Thoracic aorta (tissue), 2 donors: ENCODE data around the gene ACSL5. TPM values are rescaled to one million over a fixed set of nuclear protein-coding genes. Genes with fewer than 3 reads are reported as not detected.

Experiments
- ATAC-seq: fragments of 150-250 bp; one replicate; pipeline ENCODE4 v1.8.0; 2017; ENCODE audit warnings: low read depth; ENCODE audit not compliant: insufficient number of reproducible peaks, low FRiP score
- DNase-seq: peaks from one replicate; pipeline ENCODE4 v3.0.0-alpha.2; 2020; ENCODE audit warnings: low spot score
- H3K27ac ChIP-seq, 2 donors: fragments of 200-600 bp; sonication (generic); 1 replicate in 1 of 2; 2 replicates in 1 of 2; pipeline ENCODE4 v1.5.1; 2016; ENCODE audit warnings: mild to moderate bottlenecking in 2 of 2, moderate library complexity in 2 of 2
- H3K27me3 ChIP-seq: fragments of 200-600 bp; sonication (generic); replicated peaks from 2 replicates; pipeline ENCODE4 v1.6.0; 2016; ENCODE audit warnings: mild to moderate bottlenecking; ENCODE audit not compliant: insufficient read depth
- H3K36me3 ChIP-seq: fragments of 200-600 bp; sonication (generic); one replicate; pipeline ENCODE4 v1.5.1; 2016
- H3K4me1 ChIP-seq, 2 donors: fragments of 200-600 bp; sonication (generic); 1 replicate in 1 of 2; 2 replicates in 1 of 2; pipeline versions ENCODE4 v1.5.1 to v1.6.0; 2016; ENCODE audit warnings: low read depth in 2 of 2, mild to moderate bottlenecking in 1 of 2; ENCODE audit not compliant: control insufficient read depth in 1 of 2
- H3K4me3 ChIP-seq: fragments of 200-600 bp; sonication (generic); 2 replicates; pipeline ENCODE4 v1.5.1; 2016; ENCODE audit warnings: mild to moderate bottlenecking
- H3K9me3 ChIP-seq: fragments of 200-600 bp; sonication (generic); 2 replicates; pipeline ENCODE4 v1.5.1; 2016
- CTCF ChIP-seq: fragments of 200-600 bp; sonication (generic); IDR thresholded peaks from one replicate; pipeline ENCODE4 v1.5.1; 2019; ENCODE audit warnings: antibody characterized with exemption
- total RNA-seq, 2 donors: library from RNA; depleted of rRNA; stranded (reverse); fragments of >200 nt; gene quantifications; one replicate each; pipeline versions ENCODE4 v1.1.0 to v1.2.3, GENCODE V29; 2016

Gene ACSL5
- total RNA-seq, 2 donors from 2014 or later, result 13.9 to 16.7 TPM

- Histone ChIP-seq H3K27me3 (no peaks in the 10 kb centered on the region), H3K4me3 (no peak overlapping the region), H3K36me3 (no peaks in the 10 kb centered on the region), H3K9me3 (no peaks in the 10 kb centered on the region), H3K4me1 (no peaks in the 10 kb centered on the region), H3K27ac (no peak overlapping the region)
- DNase-seq, result no peak
- no peak for ATAC-seq
- TF ChIP-seq CTCF, result no peak
Measured at GRCh38 chr10:112407696-112408095, 33.8 kb downstream of the ACSL5 start.

DNA sequence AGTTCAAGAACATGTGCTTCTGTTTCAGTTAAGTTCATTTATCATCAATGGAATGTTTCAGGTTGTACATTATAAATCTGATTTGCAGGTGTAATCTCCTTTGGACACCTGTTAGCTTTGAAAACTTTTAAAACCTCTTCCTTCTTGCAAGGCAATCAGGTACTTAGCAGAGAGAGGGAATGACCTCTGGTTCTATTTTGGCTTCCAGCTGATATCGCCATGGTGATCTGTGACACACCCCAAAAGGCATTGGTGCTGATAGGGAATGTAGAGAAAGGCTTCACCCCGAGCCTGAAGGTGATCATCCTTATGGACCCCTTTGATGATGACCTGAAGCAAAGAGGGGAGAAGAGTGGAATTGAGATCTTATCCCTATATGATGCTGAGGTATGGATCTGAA, 35.4 kb downstream of the ACSL5 start:
- no peak for DNase-seq
- Histone ChIP-seq H3K27ac (no peak overlapping the region), H3K4me3 (no peak overlapping the region), H3K36me3 (no peaks in the 10 kb centered on the region), H3K27me3 (no peaks in the 10 kb centered on the region), H3K4me1 (no peaks in the 10 kb centered on the region), H3K9me3 (no peaks in the 10 kb centered on the region)
- ATAC-seq, result no peak
- TF ChIP-seq CTCF, result no peak

GRCh38 chr10:112409755-112410154, 35.8 kb downstream of the ACSL5 start:
- no peak for ATAC-seq

GRCh38 chr10:112412696-112413095, 38.8 kb downstream of the ACSL5 start:
- DNase-seq, result no peak
- Histone ChIP-seq H3K4me1 (no peaks in the 10 kb centered on the region), H3K9me3 (no peaks in the 10 kb centered on the region), H3K36me3 (no peaks in the 10 kb centered on the region), H3K27me3 (no peaks in the 10 kb centered on the region), H3K4me3 (no peak overlapping the region), H3K27ac (no peak overlapping the region)
- ATAC-seq, result no peak
- TF ChIP-seq CTCF, result no peak

More at GRCh38 chr10:112409755-112410154, 35.8 kb downstream of the ACSL5 start:
- Histone ChIP-seq H3K27me3 (no peaks in the 10 kb centered on the region), H3K4me3 (no peak overlapping the region), H3K27ac (no peak overlapping the region), H3K36me3 (no peaks in the 10 kb centered on the region), H3K9me3 (no peaks in the 10 kb centered on the region), H3K4me1 (no peaks in the 10 kb centered on the region)
- TF ChIP-seq CTCF, result no peak
- no peak for DNase-seq

DNA sequence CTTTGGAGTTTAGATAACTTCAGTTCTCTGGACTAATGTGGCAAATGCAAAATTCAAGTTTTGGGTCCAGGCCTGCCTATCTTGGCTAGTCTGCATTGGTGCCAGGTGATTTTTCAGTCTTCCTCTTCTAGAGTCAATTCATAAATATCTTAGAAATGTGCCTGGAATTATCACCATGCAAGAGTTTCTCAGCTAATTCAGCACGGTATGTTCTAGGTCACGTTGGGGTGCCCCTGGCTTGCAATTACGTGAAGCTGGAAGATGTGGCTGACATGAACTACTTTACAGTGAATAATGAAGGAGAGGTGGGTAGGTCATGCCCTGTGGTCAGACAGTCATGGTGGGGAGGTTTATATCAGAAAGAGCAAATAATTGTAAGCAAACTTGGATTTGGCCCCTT, 47.8 kb downstream of the ACSL5 start:
- Histone ChIP-seq H3K36me3 (no peaks in the 10 kb centered on the region), H3K9me3 (no peaks in the 10 kb centered on the region), H3K4me3 (no peak overlapping the region), H3K27me3 (no peaks in the 10 kb centered on the region), H3K4me1 (no peaks in the 10 kb centered on the region), H3K27ac (no peak overlapping the region)
- no peak for TF ChIP-seq CTCF
- ATAC-seq (no peak), DNase-seq (no peak)
